ENCODE measurements around the gene TAS2R1. TPM values are rescaled to one million over a fixed set of nuclear protein-coding genes. Genes with fewer than 3 reads are reported as not detected.

TAS2R1 gene
- total RNA-seq, 3 donors from 2014 or later, result not detected

DNA sequence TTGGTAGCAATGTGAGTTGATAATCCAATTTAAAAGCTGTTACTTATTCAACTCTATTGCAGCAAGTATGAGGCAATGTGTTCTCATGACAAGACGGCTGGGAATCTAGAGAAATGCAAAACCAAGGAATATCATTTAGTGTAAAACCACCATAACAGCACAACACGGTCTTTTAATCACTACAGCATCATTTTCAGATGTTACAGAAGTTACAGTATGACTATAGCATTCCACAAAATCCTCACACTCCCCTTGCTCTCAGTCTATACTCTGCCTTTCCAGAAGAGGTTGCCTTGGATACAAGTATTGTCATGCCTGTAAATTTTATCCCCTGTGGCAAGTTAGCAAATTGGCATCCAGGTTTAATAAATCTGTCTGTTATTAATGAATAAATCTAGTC lies 28.6 kb upstream of the TAS2R1 start:
- H3K4me1 ChIP-seq, result no peaks in the 10 kb centered on the region
- no peaks in the 10 kb centered on the region for H3K36me3 ChIP-seq
- no peak for DNase-seq (ENCODE audit: low spot score in 2 of 2)
- H3K4me3 ChIP-seq, result no peak overlapping the region
- peaks cover 0 to 4% of the 10 kb centered on the region in 2 donors for H3K9me3 ChIP-seq
- TF ChIP-seq, protein P1, sequence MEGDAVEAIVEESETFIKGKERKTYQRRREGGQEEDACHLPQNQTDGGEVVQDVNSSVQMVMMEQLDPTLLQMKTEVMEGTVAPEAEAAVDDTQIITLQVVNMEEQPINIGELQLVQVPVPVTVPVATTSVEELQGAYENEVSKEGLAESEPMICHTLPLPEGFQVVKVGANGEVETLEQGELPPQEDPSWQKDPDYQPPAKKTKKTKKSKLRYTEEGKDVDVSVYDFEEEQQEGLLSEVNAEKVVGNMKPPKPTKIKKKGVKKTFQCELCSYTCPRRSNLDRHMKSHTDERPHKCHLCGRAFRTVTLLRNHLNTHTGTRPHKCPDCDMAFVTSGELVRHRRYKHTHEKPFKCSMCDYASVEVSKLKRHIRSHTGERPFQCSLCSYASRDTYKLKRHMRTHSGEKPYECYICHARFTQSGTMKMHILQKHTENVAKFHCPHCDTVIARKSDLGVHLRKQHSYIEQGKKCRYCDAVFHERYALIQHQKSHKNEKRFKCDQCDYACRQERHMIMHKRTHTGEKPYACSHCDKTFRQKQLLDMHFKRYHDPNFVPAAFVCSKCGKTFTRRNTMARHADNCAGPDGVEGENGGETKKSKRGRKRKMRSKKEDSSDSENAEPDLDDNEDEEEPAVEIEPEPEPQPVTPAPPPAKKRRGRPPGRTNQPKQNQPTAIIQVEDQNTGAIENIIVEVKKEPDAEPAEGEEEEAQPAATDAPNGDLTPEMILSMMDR (IDR thresholded peaks at IDR 0.05), result no peak
- TF ChIP-seq POLR2A (IDR thresholded peaks at IDR 0.05), result no peak
- TF ChIP-seq POLR2AphosphoS5 (IDR thresholded peaks at IDR 0.05), result no peak
- H3K27me3 ChIP-seq, result no peaks in the 10 kb centered on the region
- no peak overlapping the region for H3K27ac ChIP-seq
- intact Hi-C loops (cut with DNase I; ENCODE audit: low total_unique reads), result no loop called here

DNA sequence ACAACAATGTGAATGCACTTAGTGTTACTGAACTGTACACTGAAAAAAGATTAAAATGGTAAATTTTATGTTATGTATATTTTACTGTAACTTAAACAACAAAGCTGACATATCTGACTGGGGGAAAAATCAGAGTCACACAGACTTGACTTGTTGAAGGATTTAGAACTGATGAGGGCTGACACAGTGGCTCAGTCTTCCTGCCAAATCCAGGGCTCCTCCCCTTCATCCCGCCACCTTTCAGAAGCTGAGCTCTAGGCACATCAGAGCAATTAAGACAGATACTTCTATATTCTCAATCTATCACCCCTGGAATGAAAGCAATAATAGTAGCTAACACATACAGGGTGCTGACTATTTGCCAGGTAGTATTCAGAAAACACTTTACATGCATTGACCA lies 27.7 kb upstream of the TAS2R1 start:
- Histone ChIP-seq H3K36me3 (no peaks in the 10 kb centered on the region), H3K27ac (no peak overlapping the region), H3K4me3 (no peak overlapping the region), H3K9me3 (peaks cover 0 to 4% of the 10 kb centered on the region in 2 donors), H3K27me3 (no peaks in the 10 kb centered on the region), H3K4me1 (no peaks in the 10 kb centered on the region)
- DNase-seq (ENCODE audit: low spot score in 2 of 2), result no peak
- TF ChIP-seq POLR2AphosphoS5 (IDR thresholded peaks at IDR 0.05) (no peak), POLR2A (IDR thresholded peaks at IDR 0.05) (no peak)
- TF ChIP-seq, protein P1 (IDR thresholded peaks at IDR 0.05), result no peak
- intact Hi-C loops (cut with DNase I; ENCODE audit: low total_unique reads), result loop anchor here (2.0 kb wide), 1 partner anchor 63 kb away; no protein-coding TSS in a partner anchor

DNA sequence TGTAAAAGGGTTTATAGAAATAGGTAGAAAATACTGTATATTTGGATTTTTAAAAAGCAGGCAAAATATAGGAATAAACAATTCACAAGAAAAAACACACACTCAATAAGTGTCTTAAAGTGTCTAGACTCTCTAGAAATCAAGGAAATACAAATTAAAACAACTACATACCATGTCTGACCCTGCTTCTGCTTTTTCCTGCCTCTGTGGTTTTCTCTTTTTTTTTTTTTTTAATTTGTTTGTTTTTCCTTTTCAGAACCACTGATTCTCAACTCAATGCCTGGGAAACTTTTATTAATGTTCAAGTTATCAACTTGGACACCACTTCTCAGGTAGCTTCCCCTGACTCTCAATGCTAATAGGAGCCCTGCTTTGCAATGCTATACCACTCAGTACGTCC lies 25.5 kb upstream of the TAS2R1 start:
- no peak for DNase-seq (ENCODE audit: low spot score in 2 of 2)

DNA sequence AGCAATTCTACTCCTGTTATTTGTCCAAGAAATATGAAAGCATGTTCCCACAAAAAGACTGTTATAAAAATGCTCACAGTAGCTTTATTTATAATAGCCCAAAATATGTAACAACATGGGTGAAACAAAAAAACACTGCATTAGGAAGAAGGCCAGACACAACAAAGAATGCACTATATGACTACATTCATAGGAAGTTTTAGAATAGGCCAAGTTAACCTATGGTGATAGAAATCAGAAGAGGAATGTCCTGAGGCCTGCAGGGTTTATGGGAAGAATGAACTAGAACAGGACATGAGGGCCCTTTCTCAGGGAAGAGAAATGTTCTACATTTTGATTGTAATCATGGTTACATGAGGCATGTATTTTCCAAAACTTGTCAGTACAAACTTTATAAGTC lies 24.7 kb upstream of the TAS2R1 start:
- Histone ChIP-seq H3K27me3 (no peaks in the 10 kb centered on the region), H3K27ac (no peak overlapping the region), H3K9me3 (no peaks in the 10 kb centered on the region), H3K4me1 (no peaks in the 10 kb centered on the region), H3K36me3 (no peaks in the 10 kb centered on the region), H3K4me3 (no peak overlapping the region)
- intact Hi-C loops (cut with DNase I; ENCODE audit: low total_unique reads), result no loop called here
- no peak for DNase-seq (ENCODE audit: low spot score in 2 of 2)
- TF ChIP-seq POLR2A (IDR thresholded peaks at IDR 0.05) (no peak), POLR2AphosphoS5 (IDR thresholded peaks at IDR 0.05) (no peak)
- TF ChIP-seq, protein P1 (IDR thresholded peaks at IDR 0.05), result no peak

More for the DNA sequence above, 25.5 kb upstream of the TAS2R1 start:
- TF ChIP-seq POLR2A (IDR thresholded peaks at IDR 0.05) (no peak), POLR2AphosphoS5 (IDR thresholded peaks at IDR 0.05) (no peak)
- TF ChIP-seq, protein P1 (IDR thresholded peaks at IDR 0.05), result no peak
- Histone ChIP-seq H3K9me3 (peaks cover 0 to under 1% of the 10 kb centered on the region in 2 donors), H3K27ac (no peak overlapping the region), H3K4me1 (no peaks in the 10 kb centered on the region), H3K36me3 (no peaks in the 10 kb centered on the region), H3K4me3 (no peak overlapping the region), H3K27me3 (no peaks in the 10 kb centered on the region)
- intact Hi-C loops (cut with DNase I; ENCODE audit: low total_unique reads), result loop anchor here (2.0 kb wide), 1 partner anchor 61 kb away; no protein-coding TSS in a partner anchor

DNA sequence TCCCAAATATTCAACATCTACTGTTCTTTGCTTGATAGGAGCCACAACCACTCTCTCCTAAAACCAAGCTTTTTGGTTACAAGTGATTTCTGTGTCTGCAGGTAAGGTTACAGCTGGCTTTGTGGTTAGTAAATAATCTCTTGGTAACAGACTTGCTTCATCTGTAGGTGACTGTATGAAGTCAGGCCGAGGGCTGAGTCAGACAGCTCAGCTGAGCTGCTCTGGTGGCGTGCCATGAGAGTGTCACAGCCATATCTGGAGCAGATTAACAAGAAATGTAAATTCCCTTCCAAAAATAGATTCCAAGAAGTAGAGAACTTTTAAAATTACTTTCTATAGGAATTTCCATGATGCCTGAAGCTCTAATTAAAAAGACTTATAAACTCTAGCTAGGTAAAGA lies 23.7 kb upstream of the TAS2R1 start:
- no peaks in the 10 kb centered on the region for H3K36me3 ChIP-seq
- intact Hi-C loops (cut with DNase I; ENCODE audit: low total_unique reads), result no loop called here
- TF ChIP-seq, protein P1 (IDR thresholded peaks at IDR 0.05), result no peak
- no peak for TF ChIP-seq POLR2A (IDR thresholded peaks at IDR 0.05)
- TF ChIP-seq POLR2AphosphoS5 (IDR thresholded peaks at IDR 0.05), result no peak
- no peaks in the 10 kb centered on the region for H3K9me3 ChIP-seq
- no peaks in the 10 kb centered on the region for H3K27me3 ChIP-seq
- no peak for DNase-seq (ENCODE audit: low spot score in 2 of 2)
- no peaks in the 10 kb centered on the region for H3K4me1 ChIP-seq
- no peak overlapping the region for H3K27ac ChIP-seq
- no peak overlapping the region for H3K4me3 ChIP-seq

Data from breast epithelium (tissue), 4 donors.